Measurements from ENCODE around the gene DES.
"Not testable (repeated sequence)": the region's sequence is repeated elsewhere in the genome, so short reads cannot be mapped to it uniquely, and the experiment has no call there.

The DES gene

DNA sequence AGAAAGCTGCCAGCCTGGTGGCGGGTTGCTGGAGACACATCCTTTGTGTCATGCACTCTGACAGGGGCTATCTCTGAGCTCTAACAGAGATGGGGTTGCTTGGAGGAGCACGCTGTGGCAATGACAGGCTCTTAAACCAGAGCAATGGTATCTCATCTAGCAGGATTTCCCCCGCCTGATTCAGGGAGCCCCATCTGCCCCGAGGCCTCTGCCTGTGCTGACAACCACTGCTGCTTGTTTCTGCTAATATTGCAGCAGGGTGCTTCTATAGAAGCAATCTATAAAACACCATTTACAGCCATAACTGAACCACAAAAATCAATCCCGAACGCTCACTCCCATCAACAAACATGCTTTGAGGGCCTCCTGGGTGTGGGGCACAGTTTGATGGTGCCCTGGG, 17.6 kb upstream of the DES start:
- no peak for FAIRE-seq

DNA sequence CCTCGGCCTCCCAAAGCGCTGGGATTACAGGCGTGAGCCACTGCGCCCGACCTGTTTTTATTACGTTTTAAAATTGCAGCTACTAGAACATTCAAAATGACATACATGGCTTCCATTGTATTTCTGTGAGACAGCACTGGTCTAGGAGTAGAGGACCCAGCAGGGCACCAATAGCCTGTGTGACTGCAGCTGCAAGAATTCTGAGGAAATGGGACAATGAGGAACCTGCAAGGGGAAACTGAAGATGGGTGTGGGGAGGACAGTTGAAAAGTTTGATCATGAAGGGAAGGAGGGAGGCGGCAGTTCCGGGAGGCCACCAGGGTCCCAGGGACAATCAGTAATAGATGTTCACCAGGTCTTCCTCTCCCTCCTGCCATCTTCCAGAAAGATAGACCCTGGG, 16.6 kb upstream of the DES start:
- FAIRE-seq, result no peak

DNA sequence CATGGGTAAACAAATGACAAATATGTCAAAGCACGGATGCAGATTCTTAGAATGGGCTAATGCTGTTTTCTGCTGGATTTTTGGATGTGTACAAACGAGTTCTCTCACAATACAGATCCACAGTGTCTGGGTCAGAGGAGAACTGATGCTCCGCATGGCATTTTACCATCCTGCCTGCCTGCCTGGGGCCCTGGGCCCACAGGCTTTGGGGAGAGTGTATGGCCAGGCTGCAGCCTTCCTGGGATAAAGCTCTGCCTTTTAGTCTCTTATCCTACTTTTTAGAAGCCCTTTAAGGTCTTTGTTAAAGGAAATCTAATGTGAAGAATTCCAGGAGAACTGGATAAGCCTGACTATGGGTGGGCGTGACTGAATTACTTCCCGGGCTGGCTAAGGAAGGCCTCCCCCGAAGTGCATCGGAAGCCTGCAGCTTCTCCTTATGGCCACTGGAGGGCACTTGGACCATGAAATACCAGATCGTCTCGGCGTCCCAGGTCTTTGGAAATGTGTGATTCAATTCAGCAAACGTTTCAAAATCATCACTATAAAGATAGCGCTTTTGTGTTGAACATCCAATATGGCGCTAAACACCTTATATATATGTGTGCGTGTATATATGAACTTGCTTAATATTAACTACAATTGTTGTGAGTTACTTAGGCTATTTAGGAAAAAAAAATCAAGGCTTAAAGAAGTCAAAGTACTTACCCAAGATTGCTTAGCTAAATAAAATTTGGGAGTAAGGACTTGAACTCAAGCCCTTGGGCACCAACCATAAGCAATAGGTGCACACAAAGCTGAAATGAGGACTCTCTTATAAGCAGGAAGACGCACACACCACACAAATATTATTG, 15.3 kb upstream of the DES start:
- FAIRE-seq, result peak; percentile 97

DNA sequence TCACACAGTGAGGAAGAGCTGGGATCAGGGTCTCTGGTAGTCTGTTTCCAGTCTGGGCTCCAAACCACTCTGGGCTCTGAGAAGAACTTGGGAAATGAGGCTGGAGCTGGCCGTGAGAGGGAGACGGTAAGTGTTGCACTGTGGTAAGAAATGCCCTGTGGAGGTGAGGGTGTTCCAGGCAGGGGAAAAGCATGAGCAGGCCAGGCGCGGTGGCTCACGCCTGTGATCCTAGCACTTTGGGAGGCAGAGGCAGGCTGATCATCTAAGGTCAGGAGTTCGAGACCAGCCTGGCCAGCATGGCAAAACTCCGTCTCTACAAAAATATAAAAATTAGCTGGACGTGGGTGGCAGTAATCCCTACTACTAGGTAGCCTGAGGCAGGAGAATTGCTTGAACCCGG, 14.3 kb upstream of the DES start:
- FAIRE-seq, result no peak

DNA sequence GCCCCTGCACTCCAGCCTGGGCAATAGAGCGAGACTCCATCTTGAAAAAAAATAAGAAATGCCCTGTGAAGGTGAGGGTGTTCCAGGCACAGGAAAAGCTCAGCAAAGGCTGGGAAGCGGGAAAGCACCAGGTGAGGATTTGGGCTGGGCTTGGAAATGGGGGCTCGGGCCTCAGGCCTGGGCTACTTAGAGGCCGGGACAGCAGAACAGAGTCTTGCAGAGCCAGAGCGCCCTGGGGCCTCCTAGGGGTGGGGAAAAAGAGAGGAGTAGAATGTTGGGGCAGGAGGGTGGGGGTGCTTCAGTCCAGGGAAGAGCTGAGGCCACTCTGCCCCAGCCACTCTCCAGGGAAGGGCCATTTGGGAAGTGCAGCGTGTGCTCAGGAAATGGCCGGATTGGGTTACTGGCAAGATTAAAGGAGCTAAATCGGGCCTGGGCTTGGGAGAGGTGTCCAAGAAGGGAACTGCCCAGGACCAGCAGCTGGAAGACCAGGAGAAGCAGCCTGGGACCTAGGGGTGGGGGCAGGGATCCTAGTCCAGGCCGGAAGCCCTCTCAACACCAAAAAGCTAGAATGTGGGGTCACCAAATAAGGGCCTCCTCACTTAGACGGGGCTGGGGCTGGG, 13.8 kb upstream of the DES start:
- FAIRE-seq, result no peak

DNA sequence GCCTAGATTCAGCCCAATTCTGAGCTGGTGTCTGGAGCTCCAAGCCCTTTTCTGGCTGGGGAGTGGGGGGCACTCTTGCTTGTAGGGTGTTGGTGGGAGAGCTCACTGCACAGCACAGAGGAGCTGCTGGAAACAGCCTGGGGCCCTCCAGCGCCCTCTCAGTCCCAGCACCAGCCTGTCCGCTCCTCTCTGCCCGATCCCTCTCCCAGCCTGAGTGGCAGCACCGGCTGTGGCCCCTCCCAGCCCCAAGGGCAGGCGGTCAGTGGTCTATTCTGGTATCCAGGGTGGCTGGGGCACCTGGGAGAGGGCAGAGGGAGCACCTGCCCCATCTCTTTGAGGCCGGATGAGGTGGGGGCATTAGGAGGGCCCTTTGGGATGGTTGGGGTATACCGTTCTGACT, 13.2 kb upstream of the DES start:
- FAIRE-seq, result no peak

DNA sequence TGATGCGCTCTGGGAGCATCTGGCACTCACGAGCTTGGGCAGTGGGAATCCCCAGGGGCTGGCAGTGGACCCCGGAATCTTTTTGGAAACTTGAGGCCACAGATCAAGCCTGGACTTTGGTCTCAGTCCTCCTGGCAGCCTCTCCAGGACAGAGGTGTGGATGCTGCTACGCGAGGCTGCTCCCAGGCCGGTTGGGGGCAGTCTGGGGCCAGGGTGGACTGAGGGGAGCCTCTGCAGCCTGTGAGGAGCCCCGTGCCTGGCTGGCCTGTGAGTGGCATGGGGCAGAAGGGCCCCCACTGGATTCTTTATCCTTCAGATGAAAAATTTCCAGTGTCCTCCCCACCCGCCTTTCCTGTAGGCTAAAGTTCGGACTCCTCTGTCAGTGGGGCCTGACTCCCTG, 12.7 kb upstream of the DES start:
- FAIRE-seq, result no peak

DNA sequence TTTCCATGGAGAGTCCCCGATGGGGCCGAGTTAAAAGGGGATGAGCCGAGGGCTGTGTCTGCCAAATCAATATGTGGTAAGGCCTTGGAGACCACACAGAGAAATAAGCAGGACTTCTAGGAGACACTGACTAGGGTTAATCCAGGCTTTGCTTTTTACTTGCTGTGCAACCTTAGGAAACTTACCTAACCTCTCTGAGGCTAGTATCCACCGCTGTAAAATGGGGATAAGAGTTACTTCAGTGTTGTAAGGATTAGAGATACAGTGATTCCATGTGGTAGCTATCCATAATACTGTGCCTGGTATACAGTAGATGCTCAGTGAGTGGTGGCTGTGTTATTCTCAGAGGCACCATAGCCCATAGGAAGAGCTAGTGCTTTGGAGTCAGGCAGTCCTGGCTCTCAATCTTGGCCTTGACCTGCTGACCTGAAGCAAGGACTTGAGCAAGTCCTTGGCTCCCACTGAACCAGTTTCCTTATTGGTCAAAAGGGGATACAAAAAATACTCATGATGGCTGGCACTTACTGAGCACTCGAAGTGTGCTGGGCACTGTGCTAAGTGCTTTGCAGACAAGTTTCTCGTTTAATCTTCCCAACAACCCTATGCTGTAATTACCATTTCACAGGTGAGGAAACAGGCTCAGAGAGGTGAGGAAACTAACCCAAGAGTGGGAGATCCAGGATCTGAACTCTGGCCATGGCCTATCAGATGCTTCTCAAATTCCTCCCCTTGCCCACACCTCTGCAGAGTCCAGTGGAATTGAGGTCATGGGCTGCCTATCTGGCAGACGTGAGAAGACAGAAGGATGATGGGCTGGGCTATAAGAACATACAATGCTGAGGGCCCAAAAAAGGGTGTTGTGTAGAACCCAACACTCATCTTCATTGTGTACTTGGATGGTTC, 12.0 kb upstream of the DES start:
- FAIRE-seq, result no peak

DNA sequence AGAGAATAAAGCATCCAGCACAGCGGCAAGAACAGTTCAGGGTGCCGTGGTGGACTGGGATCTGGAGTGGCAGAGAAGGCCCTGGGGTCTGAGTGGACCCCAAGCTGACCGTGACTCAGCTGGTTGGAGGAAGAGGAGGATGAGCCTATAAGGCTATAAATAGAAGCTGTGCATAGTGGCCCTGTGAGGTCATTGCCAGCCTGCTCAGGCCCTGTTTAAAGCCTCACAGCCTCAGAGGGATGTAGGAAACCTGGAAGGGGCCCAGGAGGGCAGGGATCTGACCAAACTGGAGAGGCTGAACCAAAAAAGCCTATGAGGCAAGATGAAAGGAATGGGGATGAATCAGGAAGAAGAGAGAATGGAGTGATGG, 11.3 kb upstream of the DES start:
- no peak for FAIRE-seq

DNA sequence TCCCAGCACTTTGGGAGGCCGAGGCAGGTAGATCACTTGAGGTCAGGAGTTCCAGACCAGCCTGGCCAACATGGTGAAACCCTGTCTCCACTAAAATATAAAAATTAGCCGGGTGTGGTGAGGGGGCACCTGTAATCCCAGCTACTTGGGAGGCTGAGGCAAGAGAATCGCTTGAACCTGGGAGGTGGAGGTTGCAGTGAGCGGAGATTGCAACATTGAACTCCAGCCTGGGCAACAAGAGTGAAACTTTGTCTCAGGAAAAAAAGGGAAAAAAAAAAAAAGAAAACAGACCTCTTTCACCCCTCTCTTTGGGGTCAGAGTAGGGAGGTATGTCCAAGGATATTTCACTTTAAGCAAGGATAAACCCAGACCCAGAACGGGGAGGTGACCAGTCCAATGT, 10.8 kb upstream of the DES start:
- FAIRE-seq, result not testable (repeated sequence)

DNA sequence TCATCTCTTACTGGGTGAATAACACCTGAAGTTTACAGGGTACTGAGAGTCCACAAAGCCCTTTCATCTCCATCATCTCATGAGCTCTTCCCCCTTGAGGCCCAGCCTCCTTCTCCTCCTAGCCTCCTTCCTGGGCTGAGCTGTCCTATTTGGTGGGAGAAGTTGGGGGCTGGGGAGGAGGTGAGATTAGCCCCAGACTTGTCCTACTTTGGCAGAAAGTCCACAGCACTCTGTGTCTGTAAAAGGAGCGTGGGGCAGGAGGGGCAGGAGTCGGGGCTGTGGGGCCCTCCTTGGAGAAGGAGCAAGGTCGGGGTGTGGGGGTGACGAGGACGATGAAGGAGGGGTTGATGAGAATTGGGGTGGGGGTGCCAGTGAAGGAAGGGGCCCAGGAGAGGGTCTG, 10.0 kb upstream of the DES start:
- FAIRE-seq, result no peak

DNA sequence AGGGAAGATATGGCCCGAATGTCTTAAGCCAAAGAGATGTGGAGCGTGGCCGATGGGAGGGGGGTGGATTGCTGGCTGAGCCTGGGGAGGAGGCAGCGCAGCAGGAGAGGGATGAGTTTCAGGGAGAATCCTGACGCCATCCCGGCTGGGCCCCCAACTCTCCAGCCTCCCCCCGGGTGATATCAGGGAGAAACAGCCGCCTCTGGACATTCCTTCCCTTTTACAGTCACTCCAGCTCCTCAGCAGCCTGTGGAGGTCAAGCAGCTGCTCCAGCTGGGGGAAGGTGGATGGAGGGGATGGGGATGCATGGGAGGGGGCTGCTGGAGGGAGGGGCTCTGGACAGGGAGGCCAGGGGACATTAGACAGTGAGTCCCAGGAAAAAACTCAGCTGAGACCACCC, 9.5 kb upstream of the DES start:
- no peak for FAIRE-seq

DNA sequence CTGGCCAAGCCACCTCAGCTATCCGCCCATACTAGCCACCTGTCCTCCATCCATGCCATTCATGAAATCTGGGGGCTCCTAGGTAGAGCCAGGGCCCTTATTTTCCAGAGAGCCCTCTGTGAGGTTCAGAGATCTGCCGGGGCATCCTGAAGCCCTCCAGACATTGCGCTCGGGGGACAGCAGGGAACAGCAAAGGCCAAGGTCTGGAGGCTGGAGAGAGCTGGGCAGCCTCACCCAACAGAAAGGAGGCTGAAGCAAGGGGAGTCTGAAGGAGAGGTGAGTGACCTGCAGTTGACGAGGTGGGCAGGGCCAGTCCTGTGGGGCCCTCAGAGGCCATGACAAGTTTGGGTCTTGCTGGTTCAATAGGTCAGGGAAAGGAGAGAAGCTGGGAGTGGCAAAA, 8.6 kb upstream of the DES start:
- FAIRE-seq, result no peak

DNA sequence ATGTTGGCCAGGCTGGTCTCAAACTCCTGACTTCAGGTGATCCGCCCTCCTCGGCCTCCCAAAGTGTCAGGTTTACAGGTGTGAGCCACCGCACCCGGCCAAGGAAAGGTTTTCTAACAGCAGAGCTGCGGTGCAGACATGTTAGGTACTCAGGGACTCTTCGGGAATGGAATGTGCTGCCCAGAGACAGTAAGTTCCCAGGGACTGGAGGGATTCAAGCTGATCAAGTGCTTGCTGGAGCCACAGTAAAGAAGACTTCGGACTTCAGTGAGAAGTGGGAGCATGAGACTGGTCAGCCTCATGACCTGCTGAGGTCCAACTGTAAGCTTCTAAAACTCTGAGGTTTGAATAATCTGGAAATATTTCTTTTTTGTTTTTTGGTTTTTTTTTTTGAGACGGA, 7.8 kb upstream of the DES start:
- no peak for FAIRE-seq

DNA sequence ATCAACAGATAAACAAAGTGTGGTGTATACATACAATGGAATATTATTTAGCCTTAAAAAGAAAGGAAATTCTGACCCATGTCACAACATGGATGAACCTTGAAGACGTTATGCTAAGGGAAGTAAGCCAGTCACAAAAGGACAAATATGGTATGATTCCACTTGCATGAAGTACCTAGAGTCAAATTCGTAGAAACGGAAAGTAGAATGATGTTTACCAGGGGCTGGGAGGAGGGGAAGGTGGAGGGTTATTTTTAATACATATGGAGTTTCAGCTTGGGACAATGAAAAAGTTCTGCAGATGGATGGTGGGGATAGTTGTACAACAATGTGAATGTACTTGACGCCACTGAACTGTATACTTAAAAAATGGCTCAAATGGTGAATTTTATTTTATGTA, 3.3 kb upstream of the DES start:
- no peak for FAIRE-seq

DNA sequence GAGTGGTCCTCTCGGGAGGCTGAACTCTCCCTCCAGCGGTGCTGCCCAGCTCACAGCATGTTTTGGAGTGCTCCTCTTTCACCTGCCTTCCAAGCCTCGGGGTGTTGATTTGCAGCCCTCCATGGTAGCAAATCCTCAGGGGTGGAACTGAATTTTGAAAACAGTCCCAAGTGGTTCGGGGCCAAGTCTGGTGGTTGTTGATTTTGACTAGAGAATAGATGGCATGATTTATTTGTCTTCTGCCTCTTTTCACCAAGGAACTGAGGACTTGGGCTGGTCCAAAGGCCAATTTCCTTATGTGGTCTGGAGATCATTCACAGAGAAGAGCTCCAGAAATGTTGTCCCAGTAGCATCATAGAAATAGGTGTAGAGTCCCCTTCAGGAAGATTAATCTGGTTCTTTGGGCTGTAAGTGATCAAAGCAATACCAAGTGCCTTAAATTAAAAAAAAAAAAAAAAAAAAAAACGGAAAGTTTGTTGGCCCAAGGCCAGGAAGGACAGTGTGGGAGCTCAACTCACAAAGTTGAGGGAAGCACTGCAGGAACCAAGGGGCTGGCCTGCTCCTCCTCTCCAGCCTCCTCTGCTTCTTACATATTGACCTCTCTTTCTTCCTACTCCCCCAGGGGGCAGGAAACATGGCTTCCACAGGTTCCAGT, 2.5 kb upstream of the DES start:
- FAIRE-seq, result no peak

DNA sequence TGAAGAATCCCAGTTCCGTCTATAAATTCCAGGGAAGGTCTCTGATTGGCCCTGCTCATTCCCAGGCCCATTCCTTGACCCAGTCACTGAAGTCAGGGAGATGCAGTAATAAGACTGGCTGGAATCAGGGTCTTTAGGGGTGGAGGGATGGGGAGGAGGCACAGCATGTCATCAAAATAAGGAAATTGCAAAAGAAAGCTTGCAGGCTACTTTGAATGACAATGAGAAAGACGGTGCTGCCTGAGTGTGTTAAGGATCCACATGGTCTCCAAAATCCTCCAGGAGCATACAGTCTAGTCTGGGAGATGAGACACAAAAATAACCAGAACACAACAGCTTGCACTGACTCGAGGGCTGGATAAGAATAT, 2.0 kb upstream of the DES start:
- no peak for FAIRE-seq

DNA sequence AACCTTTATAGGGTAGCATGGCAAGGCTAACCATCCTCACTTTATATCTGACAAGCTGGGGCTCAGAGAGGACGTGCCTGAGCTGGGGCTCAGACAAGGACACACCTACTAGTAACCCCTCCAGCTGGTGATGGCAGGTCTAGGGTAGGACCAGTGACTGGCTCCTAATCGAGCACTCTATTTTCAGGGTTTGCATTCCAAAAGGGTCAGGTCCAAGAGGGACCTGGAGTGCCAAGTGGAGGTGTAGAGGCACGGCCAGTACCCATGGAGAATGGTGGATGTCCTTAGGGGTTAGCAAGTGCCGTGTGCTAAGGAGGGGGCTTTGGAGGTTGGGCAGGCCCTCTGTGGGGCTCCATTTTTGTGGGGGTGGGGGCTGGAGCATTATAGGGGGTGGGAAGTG, 1.2 kb upstream of the DES start:
- no peak for FAIRE-seq

DNA sequence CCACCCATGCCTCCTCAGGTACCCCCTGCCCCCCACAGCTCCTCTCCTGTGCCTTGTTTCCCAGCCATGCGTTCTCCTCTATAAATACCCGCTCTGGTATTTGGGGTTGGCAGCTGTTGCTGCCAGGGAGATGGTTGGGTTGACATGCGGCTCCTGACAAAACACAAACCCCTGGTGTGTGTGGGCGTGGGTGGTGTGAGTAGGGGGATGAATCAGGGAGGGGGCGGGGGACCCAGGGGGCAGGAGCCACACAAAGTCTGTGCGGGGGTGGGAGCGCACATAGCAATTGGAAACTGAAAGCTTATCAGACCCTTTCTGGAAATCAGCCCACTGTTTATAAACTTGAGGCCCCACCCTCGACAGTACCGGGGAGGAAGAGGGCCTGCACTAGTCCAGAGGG, 803 bp upstream of the DES start:
- FAIRE-seq, result no peak

DNA sequence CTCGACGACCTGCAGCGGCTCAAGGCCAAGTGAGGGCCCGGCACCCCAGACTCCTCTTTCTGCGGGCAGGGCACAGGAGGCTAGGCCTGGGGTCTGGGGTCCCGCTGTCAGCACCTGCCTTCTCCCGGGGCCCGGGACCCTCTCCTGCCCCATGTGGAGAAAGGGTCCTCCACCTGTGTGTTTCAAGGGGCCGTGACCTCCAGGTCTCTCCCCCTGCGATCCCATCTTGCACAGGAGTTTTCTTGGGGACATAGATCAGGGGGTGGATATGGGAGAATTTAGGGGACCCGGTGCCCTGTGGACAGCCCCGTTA, 791 bp downstream of the DES start:
- no peak for FAIRE-seq

DNA sequence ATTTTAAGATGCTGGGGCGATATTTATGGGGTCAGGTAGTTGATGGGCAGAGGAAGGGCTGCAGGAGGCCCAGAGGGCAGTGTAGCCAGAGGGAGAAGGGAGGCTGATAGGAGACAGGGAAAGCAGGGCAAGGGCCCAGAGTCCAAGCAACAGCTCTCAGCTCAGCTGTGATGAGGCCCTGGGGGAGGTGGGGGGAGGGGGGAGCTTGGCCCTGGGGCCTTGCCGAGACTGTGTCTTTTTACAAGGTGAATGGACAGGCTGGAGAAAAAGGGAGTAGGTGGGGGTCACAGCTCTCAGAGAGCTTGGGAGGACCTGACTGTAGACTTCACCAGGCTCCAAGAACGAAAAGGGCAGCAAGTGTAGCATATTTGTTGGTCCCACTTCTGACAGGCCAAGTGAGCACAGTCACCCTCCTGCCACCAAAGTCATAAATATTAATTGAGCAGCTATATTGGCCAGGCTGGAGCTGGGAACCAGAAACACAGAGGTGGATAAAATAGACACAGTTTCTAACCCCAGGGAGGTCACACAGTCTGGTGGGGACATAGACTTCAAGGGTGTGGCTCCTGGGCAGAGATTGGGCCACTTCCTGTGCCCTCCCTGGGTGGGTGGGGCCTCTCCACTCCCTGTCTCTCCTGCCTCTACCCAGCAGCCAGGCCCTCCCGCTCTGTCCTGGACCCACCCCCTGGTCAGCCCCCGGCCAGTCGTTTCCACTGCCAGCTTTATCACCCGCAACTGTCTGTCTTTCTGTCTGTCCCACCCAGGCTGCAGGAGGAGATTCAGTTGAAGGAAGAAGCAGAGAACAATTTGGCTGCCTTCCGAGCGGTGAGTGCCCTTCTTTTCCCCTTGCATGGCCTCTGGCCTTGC, 1.4 kb downstream of the DES start:
- no peak for FAIRE-seq

DNA sequence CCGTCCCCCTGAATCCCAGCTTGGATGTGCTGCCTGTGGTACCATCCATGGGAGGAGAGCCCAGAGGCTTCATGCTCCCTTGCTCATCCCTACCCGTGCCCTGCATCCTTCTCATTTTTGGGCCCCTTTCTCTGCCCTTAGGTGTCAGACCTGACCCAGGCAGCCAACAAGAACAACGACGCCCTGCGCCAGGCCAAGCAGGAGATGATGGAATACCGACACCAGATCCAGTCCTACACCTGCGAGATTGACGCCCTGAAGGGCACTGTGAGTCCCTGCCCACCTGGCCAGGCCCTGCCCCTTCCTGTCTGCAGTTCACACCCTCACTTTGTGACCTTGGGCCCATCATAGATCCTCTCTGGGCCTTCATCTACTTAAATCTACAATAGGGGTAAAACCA, 2.5 kb downstream of the DES start:
- no peak for FAIRE-seq

DNA sequence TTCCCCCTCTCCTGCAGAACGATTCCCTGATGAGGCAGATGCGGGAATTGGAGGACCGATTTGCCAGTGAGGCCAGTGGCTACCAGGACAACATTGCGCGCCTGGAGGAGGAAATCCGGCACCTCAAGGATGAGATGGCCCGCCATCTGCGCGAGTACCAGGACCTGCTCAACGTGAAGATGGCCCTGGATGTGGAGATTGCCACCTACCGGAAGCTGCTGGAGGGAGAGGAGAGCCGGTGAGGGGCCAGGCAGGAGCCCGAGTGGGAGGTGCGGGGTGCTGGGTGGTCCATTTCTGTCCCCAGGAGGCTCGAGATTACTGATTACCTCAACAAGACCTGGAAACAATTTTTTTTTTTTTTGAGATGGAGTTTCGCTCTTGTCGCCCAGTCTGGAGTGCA, 3.1 kb downstream of the DES start:
- no peak for FAIRE-seq

Data from G401.6 (cell line).